Measurements from ENCODE around the gene VIPAS39. TPM values are rescaled to one million over a fixed set of nuclear protein-coding genes. Genes with fewer than 3 reads are reported as not detected.

The VIPAS39 gene
- total RNA-seq, 4 donors from 2014 or later: 10.5 to 24.0 (median 16.2) TPM

GRCh38 chr14:77407158-77407557 is 50.2 kb downstream of the VIPAS39 start:
- no peak for TF ChIP-seq EP300 (IDR thresholded peaks at IDR 0.05)
- no peak for TF ChIP-seq POLR2A (IDR thresholded peaks at IDR 0.05)
- TF ChIP-seq CTCF (IDR thresholded peaks at IDR 0.05): no peak
- Histone ChIP-seq H3K36me3 (no peaks in the 10 kb centered on the region), H3K27me3 (no peaks in the 10 kb centered on the region), H3K4me1 (no peaks in the 10 kb centered on the region), H3K9me3 (no peaks in the 10 kb centered on the region), H3K27ac (no peak overlapping the region), H3K4me3 (no peak overlapping the region)
- no peak for DNase-seq (ENCODE audit: low spot score in 2 of 2)
- 80 to 85% methylated on average over 2 of the region's 2 CpGs for WGBS, 2 donors

GRCh38 chr14:77406718-77407117 is 50.7 kb downstream of the VIPAS39 start:
- no peak overlapping the region for H3K27ac ChIP-seq
- H3K9me3 ChIP-seq: no peaks in the 10 kb centered on the region
- no peak overlapping the region for H3K4me3 ChIP-seq
- no peaks in the 10 kb centered on the region for H3K4me1 ChIP-seq
- no peak for TF ChIP-seq CTCF (IDR thresholded peaks at IDR 0.05)
- TF ChIP-seq EP300 (IDR thresholded peaks at IDR 0.05): no peak
- TF ChIP-seq POLR2A (IDR thresholded peaks at IDR 0.05): no peak
- no peaks in the 10 kb centered on the region for H3K36me3 ChIP-seq
- WGBS, 2 donors: 73 to 78% methylated on average over 6 of the region's 6 CpGs
- no peak for DNase-seq (ENCODE audit: low spot score in 2 of 2)
- H3K27me3 ChIP-seq: no peaks in the 10 kb centered on the region

- H3K4me1 ChIP-seq: no peaks in the 10 kb centered on the region
- WGBS, 2 donors: 73 to 83% methylated on average over 3 of the region's 3 CpGs
- no peaks in the 10 kb centered on the region for H3K9me3 ChIP-seq
- no peak overlapping the region for H3K27ac ChIP-seq
- no peaks in the 10 kb centered on the region for H3K36me3 ChIP-seq
- no peak for TF ChIP-seq POLR2A (IDR thresholded peaks at IDR 0.05)
- H3K4me3 ChIP-seq: no peak overlapping the region
- no peaks in the 10 kb centered on the region for H3K27me3 ChIP-seq
- no peak for DNase-seq (ENCODE audit: low spot score in 2 of 2)
Observed at GRCh38 chr14:77406086-77406485, 51.3 kb downstream of the VIPAS39 start.

GRCh38 chr14:77403768-77404167 is 53.6 kb downstream of the VIPAS39 start:
- Histone ChIP-seq H3K27ac (no peak overlapping the region), H3K27me3 (no peaks in the 10 kb centered on the region), H3K36me3 (no peaks in the 10 kb centered on the region), H3K4me3 (no peak overlapping the region), H3K4me1 (no peaks in the 10 kb centered on the region), H3K9me3 (no peaks in the 10 kb centered on the region)
- WGBS, 2 donors: 76 to 85% methylated on average over 3 of the region's 3 CpGs
- TF ChIP-seq CTCF (IDR thresholded peaks at IDR 0.05): no peak
- no peak for TF ChIP-seq POLR2A (IDR thresholded peaks at IDR 0.05)
- no peak for TF ChIP-seq EP300 (IDR thresholded peaks at IDR 0.05)
- no peak for DNase-seq (ENCODE audit: low spot score in 2 of 2)

- Histone ChIP-seq H3K9me3 (no peaks in the 10 kb centered on the region), H3K27me3 (no peaks in the 10 kb centered on the region), H3K4me1 (no peaks in the 10 kb centered on the region), H3K4me3 (no peak overlapping the region), H3K27ac (no peak overlapping the region), H3K36me3 (no peaks in the 10 kb centered on the region)
- TF ChIP-seq CTCF (IDR thresholded peaks at IDR 0.05): no peak
- WGBS, 2 donors: 78 to 83% methylated on average over 6 of the region's 6 CpGs
- DNase-seq (ENCODE audit: low spot score in 2 of 2): no peak
Observed at GRCh38 chr14:77400216-77400615, 57.2 kb downstream of the VIPAS39 start.

- Histone ChIP-seq H3K9me3 (no peaks in the 10 kb centered on the region), H3K27me3 (no peaks in the 10 kb centered on the region), H3K4me3 (no peak overlapping the region), H3K4me1 (no peaks in the 10 kb centered on the region), H3K36me3 (no peaks in the 10 kb centered on the region), H3K27ac (no peak overlapping the region)
- TF ChIP-seq EP300 (IDR thresholded peaks at IDR 0.05): no peak
- TF ChIP-seq CTCF (IDR thresholded peaks at IDR 0.05): no peak
- no peak for TF ChIP-seq POLR2A (IDR thresholded peaks at IDR 0.05)
- 93 to 97% methylated on average over 4 of the region's 4 CpGs for WGBS, 2 donors
- no peak for DNase-seq (ENCODE audit: low spot score in 2 of 2)
Observed at GRCh38 chr14:77390188-77390587, 67.2 kb downstream of the VIPAS39 start.

Measured in tibial nerve (tissue), 4 donors.